ENCODE measurements around the gene RUNX2. TPM values are rescaled to one million over a fixed set of nuclear protein-coding genes. Genes with fewer than 3 reads are reported as not detected.

RUNX2 gene
- total and polyA plus RNA-seq, 10 donors = 0.86 to 9.4 (median 6.6) TPM

DNA sequence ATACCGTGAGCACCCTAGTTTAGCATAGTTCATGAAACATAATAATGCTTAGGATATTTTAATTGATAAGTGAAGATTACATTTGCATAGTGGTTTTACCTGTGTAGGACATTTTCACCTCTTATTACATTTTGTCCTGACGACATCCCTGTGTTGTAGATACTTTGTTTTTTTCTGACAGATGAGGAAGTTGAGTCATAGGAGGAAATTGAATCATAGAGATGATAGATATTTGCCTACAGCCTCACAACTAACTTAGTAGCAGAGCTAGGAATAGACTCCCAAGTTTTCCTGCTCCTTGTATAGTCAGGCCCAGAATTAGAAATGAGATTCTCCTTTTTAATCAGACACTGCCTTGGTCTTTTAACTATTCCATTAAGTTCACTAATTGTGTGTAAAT is 150.1 kb downstream of the RUNX2 start:
- DNase-seq = no peak
- H3K27me3 ChIP-seq (replicated peaks in 1 of 7) = no peaks in the 10 kb centered on the region

DNA sequence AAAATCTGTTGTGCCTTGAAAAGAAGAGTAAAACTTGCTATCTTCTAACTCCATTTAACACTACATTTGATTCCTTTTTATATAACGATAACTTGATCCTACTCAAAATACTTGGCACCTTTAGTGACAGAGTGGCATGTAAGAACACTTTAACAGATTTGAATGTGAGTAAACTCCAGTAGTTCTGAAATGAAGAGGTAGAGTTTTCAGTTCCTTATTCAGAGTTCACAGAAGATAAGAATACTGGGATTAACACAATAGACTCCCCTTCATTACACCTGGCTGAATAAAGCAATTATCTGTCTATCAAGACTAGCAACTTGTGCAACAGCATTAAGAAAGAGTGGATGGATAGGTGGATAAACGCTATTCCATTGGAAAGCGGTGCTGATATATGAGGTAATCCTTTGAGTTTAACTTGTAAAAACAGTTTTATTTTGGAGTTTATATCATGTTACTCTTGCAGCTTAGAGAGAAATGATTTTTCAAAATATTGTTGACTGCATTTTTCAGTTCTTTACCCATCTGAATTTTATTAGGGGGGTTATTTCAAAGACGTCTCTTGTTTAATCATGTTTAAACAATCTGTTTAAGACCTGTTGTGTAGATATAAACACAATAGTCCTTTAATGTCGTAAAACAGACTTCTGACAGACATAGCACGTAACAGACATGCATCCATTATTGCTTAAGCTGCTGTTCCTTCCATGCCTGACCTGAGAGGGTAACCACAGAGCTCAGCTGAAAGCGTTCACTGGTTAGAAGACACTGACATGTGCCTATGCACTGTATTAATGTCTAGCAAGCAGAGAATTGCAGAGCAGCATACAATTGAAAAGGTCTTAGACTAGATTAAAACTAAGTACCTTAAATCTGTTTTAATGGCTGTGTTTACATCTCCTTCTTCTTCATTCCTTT is 152.0 kb downstream of the RUNX2 start:
- H3K27me3 ChIP-seq (replicated peaks in 1 of 7) = no peaks in the 10 kb centered on the region
- H3K4me3 ChIP-seq = no peak overlapping the region
- no peaks in the 10 kb centered on the region for H3K36me3 ChIP-seq
- 47 to 60% (median 57%) methylated on average over 7 of the region's 7 CpGs for WGBS, 5 donors
- no peaks in the 10 kb centered on the region for H3K9me3 ChIP-seq
- intact Hi-C loops (cut with DNase I; ENCODE audit: low total_unique reads) = no loop called here
- DNase-seq = no peak
- H3K4me1 ChIP-seq = peaks cover 0 to 43% (median 9%) of the 10 kb centered on the region in 6 donors
- peak overlapping the region in 7 of 8 donors; percentile 4 to 63 (median 28) for H3K27ac ChIP-seq
- no peak for TF ChIP-seq POLR2A (IDR thresholded peaks at IDR 0.05)
- no peak for TF ChIP-seq POLR2AphosphoS5 (IDR thresholded peaks at IDR 0.05)
- TF ChIP-seq, protein P1, sequence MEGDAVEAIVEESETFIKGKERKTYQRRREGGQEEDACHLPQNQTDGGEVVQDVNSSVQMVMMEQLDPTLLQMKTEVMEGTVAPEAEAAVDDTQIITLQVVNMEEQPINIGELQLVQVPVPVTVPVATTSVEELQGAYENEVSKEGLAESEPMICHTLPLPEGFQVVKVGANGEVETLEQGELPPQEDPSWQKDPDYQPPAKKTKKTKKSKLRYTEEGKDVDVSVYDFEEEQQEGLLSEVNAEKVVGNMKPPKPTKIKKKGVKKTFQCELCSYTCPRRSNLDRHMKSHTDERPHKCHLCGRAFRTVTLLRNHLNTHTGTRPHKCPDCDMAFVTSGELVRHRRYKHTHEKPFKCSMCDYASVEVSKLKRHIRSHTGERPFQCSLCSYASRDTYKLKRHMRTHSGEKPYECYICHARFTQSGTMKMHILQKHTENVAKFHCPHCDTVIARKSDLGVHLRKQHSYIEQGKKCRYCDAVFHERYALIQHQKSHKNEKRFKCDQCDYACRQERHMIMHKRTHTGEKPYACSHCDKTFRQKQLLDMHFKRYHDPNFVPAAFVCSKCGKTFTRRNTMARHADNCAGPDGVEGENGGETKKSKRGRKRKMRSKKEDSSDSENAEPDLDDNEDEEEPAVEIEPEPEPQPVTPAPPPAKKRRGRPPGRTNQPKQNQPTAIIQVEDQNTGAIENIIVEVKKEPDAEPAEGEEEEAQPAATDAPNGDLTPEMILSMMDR (IDR thresholded peaks at IDR 0.05 in 8 of 11, conservative IDR thresholded peaks at IDR 0.05 in 3 of 11) = no peak

More for the DNA sequence above, 150.1 kb downstream of the RUNX2 start:
- intact Hi-C loops (cut with DNase I; ENCODE audit: low total_unique reads) = no loop called here
- H3K4me1 ChIP-seq = peaks cover 0 to 43% (median 9%) of the 10 kb centered on the region in 6 donors
- peak overlapping the region in 4 of 8 donors; percentile 12 to 69 (median 50) for H3K27ac ChIP-seq
- TF ChIP-seq, protein P1 (IDR thresholded peaks at IDR 0.05 in 8 of 11, conservative IDR thresholded peaks at IDR 0.05 in 3 of 11) = no peak
- TF ChIP-seq POLR2AphosphoS5 (IDR thresholded peaks at IDR 0.05) (no peak), POLR2A (IDR thresholded peaks at IDR 0.05) (no peak)
- 35 to 57% (median 44%) methylated on average over 2 of the region's 2 CpGs for WGBS, 5 donors
- H3K36me3 ChIP-seq = no peaks in the 10 kb centered on the region
- H3K9me3 ChIP-seq = no peaks in the 10 kb centered on the region
- H3K4me3 ChIP-seq = no peak overlapping the region

DNA sequence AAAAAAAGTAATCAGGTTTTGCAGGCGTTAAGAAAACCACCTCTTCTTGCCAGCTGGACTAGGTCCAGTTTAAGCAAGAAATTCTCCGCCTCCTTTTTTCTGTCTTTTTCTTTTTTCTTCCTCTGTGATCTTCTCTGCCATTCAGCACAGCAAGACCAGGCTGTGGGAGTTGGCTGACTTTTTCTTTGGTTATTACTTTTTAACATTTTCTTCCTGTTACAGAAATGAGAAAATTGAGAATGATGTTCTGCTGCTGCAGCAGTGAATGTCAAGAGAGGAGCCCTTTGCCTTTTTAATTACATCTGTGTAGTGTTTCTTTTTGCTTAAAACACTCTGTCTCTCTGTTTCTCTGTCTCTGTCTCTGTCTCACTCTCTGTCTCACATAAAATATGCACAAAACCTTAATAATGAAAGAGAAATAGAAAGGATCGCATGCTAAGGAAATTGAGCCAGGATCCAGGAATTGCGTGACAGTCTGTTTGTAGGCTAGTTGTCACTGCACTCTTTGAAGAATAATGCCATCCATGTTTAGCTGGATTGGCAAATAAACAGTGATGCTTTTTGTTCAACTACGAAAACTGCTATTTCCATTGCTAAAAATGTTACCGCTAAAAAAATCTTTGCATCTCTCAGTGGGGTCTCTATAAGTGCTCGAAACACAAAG is 152.8 kb downstream of the RUNX2 start:
- 59 to 69% (median 61%) methylated on average over 7 of the region's 7 CpGs for WGBS, 5 donors
- intact Hi-C loops (cut with DNase I; ENCODE audit: low total_unique reads) = no loop called here
- TF ChIP-seq POLR2A (IDR thresholded peaks at IDR 0.05) (no peak), POLR2AphosphoS5 (IDR thresholded peaks at IDR 0.05) (no peak)
- no peaks in the 10 kb centered on the region for H3K9me3 ChIP-seq
- DNase-seq = no peak
- no peak overlapping the region for H3K4me3 ChIP-seq
- H3K4me1 ChIP-seq = peaks cover 0 to 43% (median 9%) of the 10 kb centered on the region in 6 donors
- no peaks in the 10 kb centered on the region for H3K36me3 ChIP-seq
- peak overlapping the region in 7 of 8 donors; percentile 4 to 63 (median 28) for H3K27ac ChIP-seq
- H3K27me3 ChIP-seq (replicated peaks in 1 of 7) = no peaks in the 10 kb centered on the region

DNA sequence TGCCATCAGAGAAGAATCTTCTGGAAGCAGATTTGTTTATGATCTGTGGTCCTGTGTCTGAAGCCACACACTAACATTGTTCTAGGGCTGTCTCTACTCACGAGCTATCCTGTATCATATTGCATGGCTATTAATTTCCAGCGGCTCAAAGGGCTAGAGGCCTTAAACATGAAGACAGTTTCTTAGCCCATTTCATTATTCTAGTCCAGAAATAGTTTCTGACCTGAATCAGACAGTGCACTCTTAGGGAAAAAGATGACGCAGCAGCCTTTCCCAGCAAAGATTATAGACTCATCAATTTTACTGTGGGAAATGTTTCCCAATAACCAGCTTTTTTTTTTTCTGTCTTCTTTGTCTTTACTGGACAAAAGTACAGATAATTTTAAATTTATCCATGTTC is 154.9 kb downstream of the RUNX2 start:
- H3K9me3 ChIP-seq = no peaks in the 10 kb centered on the region
- H3K36me3 ChIP-seq = no peaks in the 10 kb centered on the region
- TF ChIP-seq POLR2AphosphoS5 (IDR thresholded peaks at IDR 0.05) (no peak), POLR2A (IDR thresholded peaks at IDR 0.05) (no peak)
- TF ChIP-seq, protein P1 (IDR thresholded peaks at IDR 0.05 in 8 of 11, conservative IDR thresholded peaks at IDR 0.05 in 3 of 11) = no peak
- peaks cover 0 to 49% (median 8%) of the 10 kb centered on the region in 6 donors for H3K4me1 ChIP-seq
- H3K4me3 ChIP-seq = no peak overlapping the region
- WGBS, 5 donors = 78 to 91% (median 86%) methylated on average over 3 of the region's 3 CpGs
- DNase-seq = no peak
- no peak overlapping the region for H3K27ac ChIP-seq
- no peaks in the 10 kb centered on the region for H3K27me3 ChIP-seq (replicated peaks in 1 of 7)
- intact Hi-C loops (cut with DNase I; ENCODE audit: low total_unique reads) = no loop called here

Measured in spleen (tissue), 11 donors.